Mesothelial cell of epicardium (in vitro differentiated cells): ENCODE results near the gene LRRC43. TPM values are rescaled to one million over a fixed set of nuclear protein-coding genes. Genes with fewer than 3 reads are reported as not detected.

Source experiments
- DNase-seq, 2 experiments: peaks; one replicate each; pipeline ENCODE4 v3.0.0; 2021; ENCODE audit warnings: low spot score in 2 of 2; ENCODE audit not compliant: unreplicated experiment in 2 of 2
- H3K27ac Mint-ChIP-seq: 2 replicates; pipeline ENCODE4 v1.8.0; 2021; ENCODE audit warnings: mixed read lengths
- H3K27me3 Mint-ChIP-seq: 2 replicates; pipeline ENCODE4 v1.8.0; 2021; ENCODE audit warnings: low read depth, mixed read lengths
- H3K36me3 Mint-ChIP-seq: 2 replicates; pipeline ENCODE4 v1.8.0; 2021; ENCODE audit warnings: mixed read lengths
- H3K4me1 Mint-ChIP-seq: 2 replicates; pipeline ENCODE4 v1.8.0; 2021; ENCODE audit warnings: mixed read lengths
- H3K4me3 Mint-ChIP-seq: 2 replicates; pipeline ENCODE4 v1.8.0; 2021; ENCODE audit warnings: mild to moderate bottlenecking, moderate library complexity, mixed read lengths
- H3K9me3 Mint-ChIP-seq: 2 replicates; pipeline ENCODE4 v1.8.0; 2021; ENCODE audit warnings: mixed read lengths
- CTCF ChIP-seq: fragments of 200-600 bp; sonication (generic); IDR thresholded peaks from one replicate; pipeline ENCODE4 v1.5.0; 2021; ENCODE audit warnings: antibody characterized with exemption; ENCODE audit not compliant: unreplicated experiment
- total RNA-seq: library from RNA; stranded (reverse); gene quantifications from 3 replicates; pipeline ENCODE4 v1.2.1, GENCODE V29; 2021

LRRC43 gene
- total RNA-seq, 1 donor from 2014 or later, result 3.9 TPM

- no peak for TF ChIP-seq CTCF
- Mint-ChIP-seq H3K27ac (no peak overlapping the region), H3K27me3 (no peaks in the 10 kb centered on the region), H3K4me3 (peak overlapping the region; percentile 70), H3K36me3 (no peaks in the 10 kb centered on the region), H3K4me1 (peaks cover 3% of the 10 kb centered on the region), H3K9me3 (no peaks in the 10 kb centered on the region)
- no peak for DNase-seq
Observed at GRCh38 chr12:122183588-122183940, 641 bp downstream of the LRRC43 start.

- H3K9me3 Mint-ChIP-seq, result no peaks in the 10 kb centered on the region
- peak overlapping the region; percentile 70 for H3K4me3 Mint-ChIP-seq
- DNase-seq, result no peak
Observed at GRCh38 chr12:122184517-122184916, 1.6 kb downstream of the LRRC43 start.

GRCh38 chr12:122185079-122185478 is 2.2 kb downstream of the LRRC43 start:
- TF ChIP-seq CTCF, result no peak
- Mint-ChIP-seq H3K4me1 (peaks cover 3% of the 10 kb centered on the region), H3K36me3 (no peaks in the 10 kb centered on the region), H3K9me3 (no peaks in the 10 kb centered on the region), H3K27ac (no peak overlapping the region), H3K4me3 (no peak overlapping the region), H3K27me3 (no peaks in the 10 kb centered on the region)
- DNase-seq, result no peak

More at GRCh38 chr12:122184517-122184916, 1.6 kb downstream of the LRRC43 start:
- no peak overlapping the region for H3K27ac Mint-ChIP-seq
- H3K36me3 Mint-ChIP-seq, result no peaks in the 10 kb centered on the region
- H3K4me1 Mint-ChIP-seq, result peaks cover 3% of the 10 kb centered on the region
- H3K27me3 Mint-ChIP-seq, result no peaks in the 10 kb centered on the region
- TF ChIP-seq CTCF, result no peak

GRCh38 chr12:122185494-122186082 is 2.7 kb downstream of the LRRC43 start:
- Mint-ChIP-seq H3K36me3 (no peaks in the 10 kb centered on the region), H3K4me1 (peaks cover 3% of the 10 kb centered on the region), H3K4me3 (no peak overlapping the region), H3K27ac (no peak overlapping the region), H3K27me3 (no peaks in the 10 kb centered on the region), H3K9me3 (no peaks in the 10 kb centered on the region)
- TF ChIP-seq CTCF, result no peak
- no peak for DNase-seq

- no peak for TF ChIP-seq CTCF
- no peak for DNase-seq
- Mint-ChIP-seq H3K4me3 (no peak overlapping the region), H3K36me3 (no peaks in the 10 kb centered on the region), H3K27ac (no peak overlapping the region), H3K4me1 (peaks cover 3% of the 10 kb centered on the region), H3K27me3 (peaks cover 2% of the 10 kb centered on the region), H3K9me3 (no peaks in the 10 kb centered on the region)
Observed at GRCh38 chr12:122187466-122187865, 4.5 kb downstream of the LRRC43 start.
